Measurements from ENCODE around the gene CDSN. TPM values are rescaled to one million over a fixed set of nuclear protein-coding genes. Genes with fewer than 3 reads are reported as not detected.

The CDSN gene
- total and polyA plus RNA-seq, 2 of the 4 experiments (the other 2 are of a cell fraction) = not detected

GRCh38 chr6:31094389-31094881 is 25.8 kb downstream of the CDSN start:
- Histone ChIP-seq H2BK20ac (ENCODE audit: low read depth, low read length) (no peak overlapping the region), H2AFZ (replicated peaks; ENCODE audit: low read length, poor library complexity) (no peak overlapping the region), H3K9ac (ENCODE audit: low read depth, low read length) (no peak overlapping the region), H3K4me2 (ENCODE audit: low read depth, low read length) (no peak overlapping the region), H4K8ac (ENCODE audit: low read depth in 2 of 2, low read length in 2 of 2) (no peak overlapping the region), H3K9me3 (ENCODE audit: control insufficient read depth, insufficient read depth, low read length) (no peaks in the 10 kb centered on the region), H3K36me3 (ENCODE audit: control insufficient read depth, insufficient read depth, low read length) (no peaks in the 10 kb centered on the region), H3K27ac (ENCODE audit: insufficient read depth, low read length) (no peak overlapping the region), H4K5ac (ENCODE audit: low read depth, low read length) (no peak overlapping the region), H3K4ac (ENCODE audit: low read depth, low read length) (no peak overlapping the region), H4K91ac (ENCODE audit: insufficient read depth, low read depth, low read length) (no peak overlapping the region), H3K27me3 (ENCODE audit: control insufficient read depth, insufficient read depth, low read length) (peaks cover 4% of the 10 kb centered on the region), H2AK9ac (replicated peaks; ENCODE audit: low read depth, low read length, poor library complexity) (no peak overlapping the region), H3K56ac (ENCODE audit: extremely low read depth, insufficient read depth, low read length) (no peak overlapping the region), H3K4me1 (ENCODE audit: control insufficient read depth, insufficient read depth, low read length) (no peaks in the 10 kb centered on the region), H3K79me1 (ENCODE audit: low read depth in 1 of 2, low read length in 2 of 2) (no peaks in the 10 kb centered on the region), H3K14ac (replicated peaks; ENCODE audit: low read depth, low read length) (no peak overlapping the region), H2AK5ac (ENCODE audit: low read depth, low read length) (no peak overlapping the region), H2BK15ac (ENCODE audit: low read depth, low read length) (no peak overlapping the region), H3K18ac (ENCODE audit: low read depth, low read length) (no peak overlapping the region), H3K9me1 (ENCODE audit: insufficient read depth, low read length) (no peaks in the 10 kb centered on the region), H3K23ac (ENCODE audit: low read depth, low read length) (no peak overlapping the region), H2BK120ac (ENCODE audit: low read depth, low read length) (no peak overlapping the region), H4K20me1 (ENCODE audit: insufficient read depth, low read length) (no peaks in the 10 kb centered on the region), H3K4me3 (ENCODE audit: insufficient read depth, low read depth, low read length) (no peak overlapping the region), H2BK5ac (ENCODE audit: low read depth, low read length, poor library complexity, severe bottlenecking) (no peak overlapping the region)
- dilution Hi-C loops (cut with HindIII; ENCODE audit: low sequenced_read_pairs, unreplicated experiment) (no loop called here), in situ Hi-C loops (cut with MboI; ENCODE audit: low sequenced_read_pairs) (loop anchor here (25.0 kb wide), 1 partner anchor 607 kb away; the partner anchor contains the start of gene HLA-E), intact Hi-C loops (cut with micrococcal nuclease) (no loop called here)
- 60% methylated on average over 1 of the region's 3 CpGs; no CpG with 5 or more reads in 1 of the 2 experiments for WGBS, 2 experiments (ENCODE audit: extremely low coverage in 2 of 2, insufficient read length in 1 of 2)
- CTCF ChIA-PET = no interaction called here
- BruUV-seq (replicated peaks) = no TSS peak
- POLR2A ChIA-PET (ENCODE audit: unreplicated experiment) = no interaction called here
- TF ChIP-seq RAD21 (IDR thresholded peaks at IDR 0.05; ENCODE audit: low read length) = no peak
- ATAC-seq (ENCODE audit: low read depth) = no peak
- no peak for DNase-seq
